Measurements from ENCODE around the gene CEP126. TPM values are rescaled to one million over a fixed set of nuclear protein-coding genes. Genes with fewer than 3 reads are reported as not detected.

The CEP126 gene
- total and polyA plus RNA-seq, 2 of the 13 experiments (the other 11 are each of a cell fraction or from before 2014, with no cell fraction given) = 1.4 to 1.7 TPM

DNA sequence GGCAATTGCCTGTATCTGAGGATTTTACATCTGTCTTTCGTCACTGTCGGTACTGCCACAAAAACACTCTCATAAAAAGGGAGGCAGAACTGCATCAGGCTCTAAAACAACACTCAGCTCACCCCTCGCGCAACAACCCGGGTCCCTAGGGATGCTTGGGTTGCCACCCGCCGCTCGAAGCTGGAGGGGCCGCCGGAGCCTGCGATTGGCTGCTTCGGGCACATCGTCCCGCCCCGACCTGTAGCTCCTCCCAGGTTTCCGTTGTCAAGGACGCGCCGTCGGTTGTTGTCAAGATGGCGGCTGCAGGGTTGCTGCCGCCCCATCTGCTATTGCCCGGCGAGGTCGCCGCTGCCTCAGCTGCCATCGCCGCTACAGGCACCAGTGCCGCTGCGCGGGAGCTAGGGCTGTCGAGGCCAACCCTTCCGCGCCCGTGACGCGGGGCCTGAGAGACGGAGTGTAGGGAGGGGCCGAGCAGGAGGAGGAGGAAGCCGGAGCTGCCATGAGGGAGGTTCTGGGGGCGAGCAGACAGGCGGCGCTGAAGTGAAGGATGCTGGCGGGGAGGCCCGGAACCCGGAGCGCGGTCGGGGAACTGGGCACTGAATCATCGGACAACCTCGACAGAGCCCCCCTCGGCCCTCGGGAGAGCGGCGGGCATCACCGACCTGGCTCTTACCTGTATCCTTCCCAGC, at the start of gene CEP126 (continued):
- peak; percentile 84; the same call in 1 of the 2 replicates for TF ChIP-seq MEIS1 (CRISPR knock-in tag; IDR thresholded peaks at IDR 0.05; ENCODE audit: borderline replicate concordance)
- TF ChIP-seq CENPX (CRISPR knock-in tag; IDR thresholded peaks at IDR 0.05) = no peak
- TF ChIP-seq ZNF570 (CRISPR knock-in tag; IDR thresholded peaks at IDR 0.05; ENCODE audit: borderline replicate concordance) = no peak
- TF ChIP-seq, protein P1, sequence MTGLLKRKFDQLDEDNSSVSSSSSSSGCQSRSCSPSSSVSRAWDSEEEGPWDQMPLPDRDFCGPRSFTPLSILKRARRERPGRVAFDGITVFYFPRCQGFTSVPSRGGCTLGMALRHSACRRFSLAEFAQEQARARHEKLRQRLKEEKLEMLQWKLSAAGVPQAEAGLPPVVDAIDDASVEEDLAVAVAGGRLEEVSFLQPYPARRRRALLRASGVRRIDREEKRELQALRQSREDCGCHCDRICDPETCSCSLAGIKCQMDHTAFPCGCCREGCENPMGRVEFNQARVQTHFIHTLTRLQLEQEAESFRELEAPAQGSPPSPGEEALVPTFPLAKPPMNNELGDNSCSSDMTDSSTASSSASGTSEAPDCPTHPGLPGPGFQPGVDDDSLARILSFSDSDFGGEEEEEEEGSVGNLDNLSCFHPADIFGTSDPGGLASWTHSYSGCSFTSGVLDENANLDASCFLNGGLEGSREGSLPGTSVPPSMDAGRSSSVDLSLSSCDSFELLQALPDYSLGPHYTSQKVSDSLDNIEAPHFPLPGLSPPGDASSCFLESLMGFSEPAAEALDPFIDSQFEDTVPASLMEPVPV (CRISPR knock-in tag; IDR thresholded peaks at IDR 0.05) = peak; percentile 82; the same call in 1 of the 2 replicates
- 0 out of 2 replicates have a peak, but pooled peaks have one; percentile 58 for TF ChIP-seq ZFP36L1 (CRISPR knock-in tag; IDR thresholded peaks at IDR 0.05)
- TF ChIP-seq ZNF136 (CRISPR knock-in tag; IDR thresholded peaks at IDR 0.05; ENCODE audit: low read depth) = 0 out of 2 replicates have a peak, but pooled peaks have one; percentile 64
- TF ChIP-seq, protein P2, sequence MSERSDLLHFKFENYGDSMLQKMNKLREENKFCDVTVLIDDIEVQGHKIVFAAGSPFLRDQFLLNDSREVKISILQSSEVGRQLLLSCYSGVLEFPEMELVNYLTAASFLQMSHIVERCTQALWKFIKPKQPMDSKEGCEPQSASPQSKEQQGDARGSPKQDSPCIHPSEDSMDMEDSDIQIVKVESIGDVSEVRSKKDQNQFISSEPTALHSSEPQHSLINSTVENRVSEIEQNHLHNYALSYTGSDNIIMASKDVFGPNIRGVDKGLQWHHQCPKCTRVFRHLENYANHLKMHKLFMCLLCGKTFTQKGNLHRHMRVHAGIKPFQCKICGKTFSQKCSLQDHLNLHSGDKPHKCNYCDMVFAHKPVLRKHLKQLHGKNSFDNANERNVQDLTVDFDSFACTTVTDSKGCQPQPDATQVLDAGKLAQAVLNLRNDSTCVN (CRISPR knock-in tag; IDR thresholded peaks at IDR 0.05; ENCODE audit: borderline replicate concordance) = peak; percentile 72; the same call in 1 of the 2 replicates
- peak; percentile 84 for TF ChIP-seq TAF1 (CRISPR knock-in tag; IDR thresholded peaks at IDR 0.05)
- TF ChIP-seq, protein P3, sequence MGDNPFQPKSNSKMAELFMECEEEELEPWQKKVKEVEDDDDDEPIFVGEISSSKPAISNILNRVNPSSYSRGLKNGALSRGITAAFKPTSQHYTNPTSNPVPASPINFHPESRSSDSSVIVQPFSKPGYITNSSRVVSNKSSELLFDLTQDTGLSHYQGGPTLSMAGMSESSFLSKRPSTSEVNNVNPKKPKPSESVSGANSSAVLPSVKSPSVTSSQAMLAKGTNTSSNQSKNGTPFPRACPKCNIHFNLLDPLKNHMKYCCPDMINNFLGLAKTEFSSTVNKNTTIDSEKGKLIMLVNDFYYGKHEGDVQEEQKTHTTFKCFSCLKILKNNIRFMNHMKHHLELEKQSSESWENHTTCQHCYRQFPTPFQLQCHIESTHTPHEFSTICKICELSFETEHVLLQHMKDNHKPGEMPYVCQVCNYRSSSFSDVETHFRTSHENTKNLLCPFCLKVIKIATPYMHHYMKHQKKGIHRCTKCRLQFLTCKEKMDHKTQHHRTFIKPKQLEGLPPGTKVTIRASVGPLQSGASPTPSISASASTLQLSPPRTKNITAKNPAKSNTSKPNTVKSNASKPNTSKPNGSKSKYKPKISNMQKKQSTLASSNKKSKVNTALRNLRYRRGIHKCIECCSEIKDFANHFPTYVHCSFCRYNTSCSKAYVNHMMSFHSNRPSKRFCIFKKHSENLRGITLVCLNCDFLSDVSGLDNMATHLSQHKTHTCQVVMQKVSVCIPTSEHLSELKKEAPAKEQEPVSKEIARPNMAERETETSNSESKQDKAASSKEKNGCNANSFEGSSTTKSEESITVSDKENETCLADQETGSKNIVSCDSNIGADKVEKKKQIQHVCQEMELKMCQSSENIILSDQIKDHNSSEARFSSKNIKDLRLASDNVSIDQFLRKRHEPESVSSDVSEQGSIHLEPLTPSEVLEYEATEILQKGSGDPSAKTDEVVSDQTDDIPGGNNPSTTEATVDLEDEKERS (CRISPR knock-in tag; IDR thresholded peaks at IDR 0.05) = peak; percentile 63; the same call in 1 of the 2 replicates
- no peak for TF ChIP-seq ZNF782 (CRISPR knock-in tag; IDR thresholded peaks at IDR 0.05; ENCODE audit: borderline replicate concordance)
- 0 out of 2 replicates have a peak, but pooled peaks have one; percentile 72 for TF ChIP-seq NCOA1 (CRISPR knock-in tag; IDR thresholded peaks at IDR 0.05)
- no peak for TF ChIP-seq ZNF562 (CRISPR knock-in tag; IDR thresholded peaks at IDR 0.05; ENCODE audit: borderline replicate concordance)
- TF ChIP-seq ARNTL (CRISPR knock-in tag; IDR thresholded peaks at IDR 0.05) = no peak
- peak; percentile 66 for TF ChIP-seq SKI (IDR thresholded peaks at IDR 0.05; ENCODE audit: partially characterized antibody)
- no peak for TF ChIP-seq HNRNPH1 (optimal IDR thresholded peaks at IDR 0.05; ENCODE audit: low read depth, low read length)
- TF ChIP-seq, protein P4, sequence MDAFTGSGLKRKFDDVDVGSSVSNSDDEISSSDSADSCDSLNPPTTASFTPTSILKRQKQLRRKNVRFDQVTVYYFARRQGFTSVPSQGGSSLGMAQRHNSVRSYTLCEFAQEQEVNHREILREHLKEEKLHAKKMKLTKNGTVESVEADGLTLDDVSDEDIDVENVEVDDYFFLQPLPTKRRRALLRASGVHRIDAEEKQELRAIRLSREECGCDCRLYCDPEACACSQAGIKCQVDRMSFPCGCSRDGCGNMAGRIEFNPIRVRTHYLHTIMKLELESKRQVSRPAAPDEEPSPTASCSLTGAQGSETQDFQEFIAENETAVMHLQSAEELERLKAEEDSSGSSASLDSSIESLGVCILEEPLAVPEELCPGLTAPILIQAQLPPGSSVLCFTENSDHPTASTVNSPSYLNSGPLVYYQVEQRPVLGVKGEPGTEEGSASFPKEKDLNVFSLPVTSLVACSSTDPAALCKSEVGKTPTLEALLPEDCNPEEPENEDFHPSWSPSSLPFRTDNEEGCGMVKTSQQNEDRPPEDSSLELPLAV (CRISPR knock-in tag; conservative IDR thresholded peaks at IDR 0.05; ENCODE audit: low read depth) = no peak
- 0 out of 2 replicates have a peak, but pooled peaks have one; percentile 42 for TF ChIP-seq KLF6 (CRISPR knock-in tag; IDR thresholded peaks at IDR 0.05)
- TF ChIP-seq SRSF1 (optimal IDR thresholded peaks at IDR 0.05; ENCODE audit: low read depth, low read length) = no peak
- peak; percentile 68; the same call in 1 of the 2 replicates for TF ChIP-seq DMAP1 (CRISPR knock-in tag; IDR thresholded peaks at IDR 0.05)

Measured in HepG2 (cell line).